GM19351 (cell line): Measurements from ENCODE around the gene ZNF385D.

Experiments used
- ATAC-seq: cut with Tn5 transposase; IDR thresholded peaks from one replicate; pipeline ENCODE4 v1.9.1; 2021; ENCODE audit warnings: mild to moderate bottlenecking, moderate library complexity; ENCODE audit not compliant: unreplicated experiment

ZNF385D gene

GRCh38 chr3:21750831-21751391, at the start of gene ZNF385D:
ZNF385D (minus strand) TSS chr3:21751210; CDS start chr3:21750916, 294 bp downstream.
- ATAC-seq = no peak

- ATAC-seq = no peak
Observed at GRCh38 chr3:21798356-21799088, 47.5 kb upstream of the ZNF385D start.

- ATAC-seq = no peak
Observed at GRCh38 chr3:21795921-21796320, 44.9 kb upstream of the ZNF385D start.

- ATAC-seq = no peak
Observed at GRCh38 chr3:21795152-21795837, 44.3 kb upstream of the ZNF385D start.

- no peak for ATAC-seq
Observed at GRCh38 chr3:21794291-21794690, 43.3 kb upstream of the ZNF385D start.

- ATAC-seq = no peak
Observed at GRCh38 chr3:21792176-21792575, 41.2 kb upstream of the ZNF385D start.

GRCh38 chr3:21791356-21791755, 40.3 kb upstream of the ZNF385D start:
- no peak for ATAC-seq

GRCh38 chr3:21790466-21790865, 39.5 kb upstream of the ZNF385D start:
- no peak for ATAC-seq

GRCh38 chr3:21789730-21790129, 38.7 kb upstream of the ZNF385D start:
- no peak for ATAC-seq

GRCh38 chr3:21786438-21786797, 35.4 kb upstream of the ZNF385D start:
- no peak for ATAC-seq

GRCh38 chr3:21785765-21786437, 34.9 kb upstream of the ZNF385D start:
- ATAC-seq = no peak

- no peak for ATAC-seq
Observed at GRCh38 chr3:21783839-21784238, 32.8 kb upstream of the ZNF385D start.

GRCh38 chr3:21781355-21781754, 30.3 kb upstream of the ZNF385D start:
- ATAC-seq = no peak

- no peak for ATAC-seq
Observed at GRCh38 chr3:21779909-21780308, 28.9 kb upstream of the ZNF385D start.

- ATAC-seq = no peak
Observed at GRCh38 chr3:21778715-21779114, 27.7 kb upstream of the ZNF385D start.

- no peak for ATAC-seq
Observed at GRCh38 chr3:21777821-21778220, 26.8 kb upstream of the ZNF385D start.

GRCh38 chr3:21766002-21766401, 15.0 kb upstream of the ZNF385D start:
- ATAC-seq = no peak

- no peak for ATAC-seq
Observed at GRCh38 chr3:21755896-21756295, 4.9 kb upstream of the ZNF385D start.

- ATAC-seq = no peak
Observed at GRCh38 chr3:21754839-21755238, 3.8 kb upstream of the ZNF385D start.

GRCh38 chr3:21752749-21753347, 1.8 kb upstream of the ZNF385D start:
- peak; percentile 64 for ATAC-seq

GRCh38 chr3:21751886-21752285, 876 bp upstream of the ZNF385D start:
- ATAC-seq = no peak
